B cell (primary cell): ENCODE results near the gene VAMP8. TPM values are rescaled to one million over a fixed set of nuclear protein-coding genes. Genes with fewer than 3 reads are reported as not detected.
A peak's percentile ranks its signal among the peaks of the same experiment; 100 is the strongest.

Experiments
- ATAC-seq: fragments of 200-7000 bp; cut with Tn5 transposase; one replicate; pipeline ENCODE4 v1.10.0; 2021; ENCODE audit warnings: low read depth, mild to moderate bottlenecking, moderate number of reproducible peaks, moderate library complexity
- CTCF ChIA-PET: fragments of 350-600 bp; sonication (Branson Sonifier 250); formaldehyde crosslinking; loops from one replicate; lab custom pipeline; 2021; ENCODE audit warnings: antibody characterized with exemption, inconsistent platforms; lab: Charles Lee
- POLR2A ChIA-PET: fragments of 350-600 bp; sonication (Branson Sonifier 250); formaldehyde crosslinking; loops from one replicate; lab custom pipeline; 2021; ENCODE audit warnings: antibody characterized with exemption; lab: Charles Lee
- DNase-seq: peaks from one replicate; pipeline ENCODE4 v3.0.0; 2013
- H2AFZ ChIP-seq: 2 replicates; pipeline ENCODE4 v1.6.1; 2012; ENCODE audit warnings: mild to moderate bottlenecking, low read depth, low read length; ENCODE audit not compliant: insufficient read depth, poor library complexity, severe bottlenecking
- H3K27ac ChIP-seq, 2 donors: 1 replicate in 1 of 2; 2 replicates in 1 of 2; pipeline ENCODE4 v1.5.1; 2012 to 2013; ENCODE audit warnings: low read length in 2 of 2, mild to moderate bottlenecking in 2 of 2, moderate library complexity in 1 of 2
- H3K27me3 ChIP-seq, 4 experiments: fragments of 200-600 bp in 1 of 4; sonication (generic) in 1 of 4; replicated peaks in 1 of 4; 1 replicate in 2 of 4; 2 replicates in 2 of 4; pipeline versions ENCODE4 v1.6.1 to v1.7.0; 2013 to 2016; ENCODE audit warnings: low read length in 3 of 4, mild to moderate bottlenecking in 2 of 4, mixed read lengths in 1 of 4, moderate library complexity in 1 of 4; ENCODE audit not compliant: insufficient read depth in 4 of 4, control insufficient read depth in 3 of 4; ENCODE audit errors: control extremely low read depth in 1 of 4
- H3K36me3 ChIP-seq, 2 experiments: replicated peaks in 1 of 2; 1 replicate in 1 of 2; 2 replicates in 1 of 2; pipeline versions ENCODE4 v1.6.1 to v1.7.1; 2013; ENCODE audit warnings: low read length in 1 of 2; ENCODE audit not compliant: insufficient read depth in 2 of 2, control insufficient read depth in 1 of 2; ENCODE audit errors: control extremely low read depth in 1 of 2, extremely low read depth in 1 of 2
- H3K4me1 ChIP-seq, 2 donors: fragments of 200-600 bp in 1 of 2; sonication (generic) in 1 of 2; 1 replicate in 1 of 2; 2 replicates in 1 of 2; pipeline versions ENCODE4 v1.5.1 to v1.6.1; 2013 to 2017; ENCODE audit warnings: low read length in 2 of 2; ENCODE audit not compliant: control insufficient read depth in 2 of 2, insufficient read depth in 2 of 2
- H3K4me2 ChIP-seq: replicated peaks from 2 replicates; pipeline ENCODE3; 2012; ENCODE audit warnings: mild to moderate bottlenecking, low read depth, low read length; ENCODE audit not compliant: poor library complexity, severe bottlenecking
- H3K4me3 ChIP-seq, 5 experiments: fragments of 200-600 bp in 1 of 5; sonication (generic) in 1 of 5; 1 replicate in 3 of 5; 2 replicates in 2 of 5; pipeline versions ENCODE4 v1.5.1 to v1.7.0; 2011 to 2016; ENCODE audit warnings: low read length in 4 of 5, mild to moderate bottlenecking in 4 of 5, low read depth in 2 of 5, control low read depth in 1 of 5, moderate library complexity in 1 of 5; ENCODE audit not compliant: insufficient read depth in 1 of 5; ENCODE audit errors: control extremely low read depth in 1 of 5, extremely low read depth in 1 of 5
- H3K79me2 ChIP-seq: fragments of 200-600 bp; sonication (generic); one replicate; pipeline ENCODE4 v1.6.0; 2016; ENCODE audit warnings: low read length; ENCODE audit not compliant: control insufficient read depth, insufficient read depth
- H3K9ac ChIP-seq: fragments of 200-600 bp; sonication (generic); 2 replicates; pipeline ENCODE4 v1.6.1; 2017; ENCODE audit warnings: mild to moderate bottlenecking, low read length, moderate library complexity
- H3K9me3 ChIP-seq, 3 donors: one replicate each; pipeline versions ENCODE4 v1.6.1 to v1.7.1; 2013; ENCODE audit warnings: low read length in 2 of 3; ENCODE audit not compliant: control insufficient read depth in 2 of 3, insufficient read depth in 1 of 3; ENCODE audit errors: control extremely low read depth in 1 of 3
- H4K20me1 ChIP-seq: 2 replicates; pipeline ENCODE4 v1.6.0; 2012; ENCODE audit warnings: mild to moderate bottlenecking, low read length; ENCODE audit not compliant: insufficient read depth, control insufficient read depth, poor library complexity, severe bottlenecking
- H3K27ac Mint-ChIP-seq: one replicate; pipeline ENCODE4 v1.8.0; 2021; ENCODE audit warnings: mixed read lengths
- H3K27me3 Mint-ChIP-seq: one replicate; pipeline ENCODE4 v1.8.0; 2021; ENCODE audit warnings: mixed read lengths
- H3K4me1 Mint-ChIP-seq: one replicate; pipeline ENCODE4 v1.8.0; 2021; ENCODE audit warnings: mixed read lengths
- H3K4me3 Mint-ChIP-seq: one replicate; pipeline ENCODE4 v1.8.0; 2021; ENCODE audit warnings: mixed read lengths
- H3K9me3 Mint-ChIP-seq: one replicate; pipeline ENCODE4 v1.8.0; 2022; ENCODE audit warnings: mixed read lengths; ENCODE audit not compliant: insufficient read depth
- EZH2 ChIP-seq: IDR thresholded peaks from 2 replicates; pipeline ENCODE4 v1.6.1; 2012; ENCODE audit warnings: borderline replicate concordance, low read depth, mild to moderate bottlenecking, moderate library complexity, low read length; ENCODE audit not compliant: insufficient read depth, poor library complexity, severe bottlenecking
- WGBS: methylation state at CpG from one replicate; pipeline ENCODE4 v1.1.5; 2013; ENCODE audit warnings: missing lambda C conversion rate; ENCODE audit not compliant: insufficient coverage; 5-methylcytosine and 5-hydroxymethylcytosine counted together
- intact Hi-C: fragments of 100-400 bp; cut with micrococcal nuclease; formaldehyde crosslinking; loops from one replicate; pipeline ENCODE4 v1.10.0; 2022
- polyA plus RNA-seq: library from polyadenylated mRNA; depleted of rRNA; stranded (reverse); fragments of >200 nt; gene quantifications from 2 replicates; pipeline ENCODE4 v1.2.3, GENCODE V29; 2012
- total RNA-seq, 2 donors: library from RNA; stranded (reverse); fragments of 120-200 nt in 1 of 2; gene quantifications; 1 replicate in 1 of 2; 2 replicates in 1 of 2; pipeline versions ENCODE4 v1.2.3 to v1.2.4, GENCODE V29; 2013 to 2022
- TF ChIP-seq, protein P1 (sequence below): fragments of 200-600 bp; IDR thresholded peaks from one replicate; pipeline ENCODE4 v1.8.0; 2022; ENCODE audit warnings: antibody characterized with exemption, mild to moderate bottlenecking

VAMP8 gene
- total and polyA plus RNA-seq, 2 donors (not counting 1 experiment from before 2014, with no cell fraction given): 68.7 to 73.8 TPM

- peaks cover 4% of the 10 kb centered on the region for H4K20me1 ChIP-seq
- peak within 1 kb of the TSS; percentile 99 for H3K27ac Mint-ChIP-seq
- peaks cover 30% of the 10 kb centered on the region for H3K4me1 Mint-ChIP-seq
- H3K4me1 ChIP-seq: peaks cover 20 to 28% of the 10 kb centered on the region in 2 donors
- H3K27me3 Mint-ChIP-seq: no peaks in the 10 kb centered on the region
- ATAC-seq: peak; percentile 91
- H3K9me3 Mint-ChIP-seq: no peaks in the 10 kb centered on the region
- peak; percentile 96 for DNase-seq
- intact Hi-C loops: loop anchor here (1.0 to 2.0 kb wide), 7 partner anchors 16 to 207 kb away; partner anchors contain the start of genes ELMOD3, MAT2A, RETSAT and RNF181
- H3K9ac ChIP-seq: peak within 1 kb of the TSS; percentile 97
- H3K9me3 ChIP-seq: no peaks in the 10 kb centered on the region
- H3K36me3 ChIP-seq: peaks cover 0 to 21% of the 10 kb centered on the region in 2 experiments
- peaks cover 49% of the 10 kb centered on the region for H3K79me2 ChIP-seq
- CTCF ChIA-PET: interaction anchor here (1.0 to 3.5 kb wide), 7 partner anchors 11 to 170 kb away, joined by 3 to 31 read pairs (median 4); no protein-coding TSS in a partner anchor
- H2AFZ ChIP-seq: peak within 1 kb of the TSS; percentile 97
- H3K4me3 Mint-ChIP-seq: peak within 1 kb of the TSS; percentile 99
- peak within 1 kb of the TSS; percentile 73 to 90 for H3K27ac ChIP-seq
- no peak for TF ChIP-seq EZH2
- TF ChIP-seq, protein P1, sequence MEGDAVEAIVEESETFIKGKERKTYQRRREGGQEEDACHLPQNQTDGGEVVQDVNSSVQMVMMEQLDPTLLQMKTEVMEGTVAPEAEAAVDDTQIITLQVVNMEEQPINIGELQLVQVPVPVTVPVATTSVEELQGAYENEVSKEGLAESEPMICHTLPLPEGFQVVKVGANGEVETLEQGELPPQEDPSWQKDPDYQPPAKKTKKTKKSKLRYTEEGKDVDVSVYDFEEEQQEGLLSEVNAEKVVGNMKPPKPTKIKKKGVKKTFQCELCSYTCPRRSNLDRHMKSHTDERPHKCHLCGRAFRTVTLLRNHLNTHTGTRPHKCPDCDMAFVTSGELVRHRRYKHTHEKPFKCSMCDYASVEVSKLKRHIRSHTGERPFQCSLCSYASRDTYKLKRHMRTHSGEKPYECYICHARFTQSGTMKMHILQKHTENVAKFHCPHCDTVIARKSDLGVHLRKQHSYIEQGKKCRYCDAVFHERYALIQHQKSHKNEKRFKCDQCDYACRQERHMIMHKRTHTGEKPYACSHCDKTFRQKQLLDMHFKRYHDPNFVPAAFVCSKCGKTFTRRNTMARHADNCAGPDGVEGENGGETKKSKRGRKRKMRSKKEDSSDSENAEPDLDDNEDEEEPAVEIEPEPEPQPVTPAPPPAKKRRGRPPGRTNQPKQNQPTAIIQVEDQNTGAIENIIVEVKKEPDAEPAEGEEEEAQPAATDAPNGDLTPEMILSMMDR: no peak
- POLR2A ChIA-PET: interaction anchor here (0.6 to 2.7 kb wide), 17 partner anchors 16 to 637 kb away, joined by 3 to 19 read pairs (median 4); partner anchors contain the start of genes MAT2A, SH2D6, TGOLN2 and TMEM150A
- peak within 1 kb of the TSS; percentile 60 to 96 (median 88) for H3K4me3 ChIP-seq
- H3K27me3 ChIP-seq: no peaks in the 10 kb centered on the region
- H3K4me2 ChIP-seq: peak within 1 kb of the TSS; percentile 89
- 2% methylated on average over 55 of the region's 64 CpGs for WGBS
Observed at GRCh38 chr2:85561280-85562212, 15.8 kb upstream of the VAMP8 start, which contains the start of gene GGCX. TSS of gene GGCX (minus strand) at chr2:85561493. CDS start at chr2:85561428, 65 bp downstream.
